ENCODE results near the gene AP3D1.
"Not testable (repeated sequence)": the region's sequence is repeated elsewhere in the genome, so short reads cannot be mapped to it uniquely, and the experiment has no call there.

Gene AP3D1

GRCh38 chr19:2149980-2150793 lies 1.2 kb downstream of the AP3D1 start:
- no peak for DNase-seq

- DNase-seq: no peak
Measured at GRCh38 chr19:2148482-2149135, 2.8 kb downstream of the AP3D1 start.

- no peak for DNase-seq
Measured at GRCh38 chr19:2145831-2146241, 5.5 kb downstream of the AP3D1 start.

GRCh38 chr19:2144190-2144589 lies 7.2 kb downstream of the AP3D1 start:
- no peak for DNase-seq

- DNase-seq: no peak
Measured at GRCh38 chr19:2142173-2142829, 9.1 kb downstream of the AP3D1 start.

GRCh38 chr19:2140138-2140569 lies 11.2 kb downstream of the AP3D1 start:
- no peak for DNase-seq

GRCh38 chr19:2139385-2140137 lies 11.8 kb downstream of the AP3D1 start:
- DNase-seq: no peak

GRCh38 chr19:2138061-2138728 lies 13.2 kb downstream of the AP3D1 start:
- DNase-seq: no peak

GRCh38 chr19:2136796-2137195 lies 14.6 kb downstream of the AP3D1 start:
- DNase-seq: no peak

GRCh38 chr19:2135474-2136402 lies 15.6 kb downstream of the AP3D1 start:
- no peak for DNase-seq

- DNase-seq: no peak
Measured at GRCh38 chr19:2132731-2133490, 18.5 kb downstream of the AP3D1 start.

- DNase-seq: no peak
Measured at GRCh38 chr19:2132191-2132590, 19.2 kb downstream of the AP3D1 start.

GRCh38 chr19:2131012-2131975 lies 20.1 kb downstream of the AP3D1 start:
- DNase-seq: not testable (repeated sequence)

- DNase-seq: no peak
Measured at GRCh38 chr19:2129892-2130770, 21.2 kb downstream of the AP3D1 start.

- DNase-seq: no peak
Measured at GRCh38 chr19:2129486-2129885, 21.9 kb downstream of the AP3D1 start.

- no peak for DNase-seq
Measured at GRCh38 chr19:2129022-2129421, 22.3 kb downstream of the AP3D1 start.

GRCh38 chr19:2128252-2128651 lies 23.1 kb downstream of the AP3D1 start:
- not testable (repeated sequence) for DNase-seq

GRCh38 chr19:2127758-2128157 lies 23.6 kb downstream of the AP3D1 start:
- no peak for DNase-seq
